Activated gamma-delta T cell treated with Interleukin-2 at 50 U/mL for 16 hours (primary cell): ENCODE data around the gene POU2F2.
A peak's percentile ranks its signal among the peaks of the same experiment; 100 is the strongest.
"Not testable (repeated sequence)": the region's sequence is repeated elsewhere in the genome, so short reads cannot be mapped to it uniquely, and the experiment has no call there.

Experiments used
- DNase-seq: peaks from one replicate; pipeline ENCODE4 v3.0.0-alpha.2; 2020

The POU2F2 gene

DNA sequence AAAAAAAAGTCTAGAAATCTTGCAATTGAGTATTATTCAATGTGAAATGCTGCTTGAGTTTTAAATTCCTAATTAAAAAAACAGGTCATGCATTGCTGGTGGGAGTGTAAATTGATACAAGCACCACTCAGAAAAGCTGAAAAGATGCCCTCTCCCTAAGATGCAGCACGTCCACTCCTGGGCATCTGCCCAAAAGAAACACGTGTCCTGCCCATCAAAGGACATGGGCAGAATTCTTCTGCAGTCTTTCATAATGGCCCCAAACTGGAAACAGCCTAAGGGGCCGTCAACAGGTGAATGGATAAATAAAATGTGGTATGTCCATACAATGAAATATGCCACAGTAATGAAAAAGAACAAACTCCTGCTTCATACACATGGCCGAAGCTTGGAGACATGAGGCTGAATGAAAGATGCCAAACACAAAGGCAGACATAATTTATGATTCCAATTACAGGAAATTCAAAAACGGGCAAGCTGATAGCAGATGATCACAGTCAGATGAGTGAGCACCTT lies 7.8 kb downstream of the POU2F2 start:
- no peak for DNase-seq

DNA sequence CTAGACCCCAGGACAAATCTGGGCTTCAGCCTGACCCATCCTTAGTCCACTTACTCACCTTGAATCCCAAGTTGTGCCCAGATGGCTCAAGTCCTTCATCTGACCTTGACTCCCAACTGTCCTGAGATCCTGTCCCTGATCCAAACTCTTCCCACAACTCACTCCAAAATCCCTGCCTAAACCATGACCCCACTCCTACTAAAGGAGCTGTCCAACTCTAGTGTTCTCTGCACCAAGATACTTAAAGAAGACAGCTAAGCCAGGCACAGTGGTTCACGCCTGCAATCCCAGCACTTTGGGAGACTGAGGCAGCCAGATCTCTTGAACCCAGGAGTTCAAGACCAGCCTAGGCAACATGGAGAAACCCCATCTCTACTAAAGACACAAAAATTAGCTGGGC lies 8.5 kb downstream of the POU2F2 start:
- DNase-seq, result no peak

DNA sequence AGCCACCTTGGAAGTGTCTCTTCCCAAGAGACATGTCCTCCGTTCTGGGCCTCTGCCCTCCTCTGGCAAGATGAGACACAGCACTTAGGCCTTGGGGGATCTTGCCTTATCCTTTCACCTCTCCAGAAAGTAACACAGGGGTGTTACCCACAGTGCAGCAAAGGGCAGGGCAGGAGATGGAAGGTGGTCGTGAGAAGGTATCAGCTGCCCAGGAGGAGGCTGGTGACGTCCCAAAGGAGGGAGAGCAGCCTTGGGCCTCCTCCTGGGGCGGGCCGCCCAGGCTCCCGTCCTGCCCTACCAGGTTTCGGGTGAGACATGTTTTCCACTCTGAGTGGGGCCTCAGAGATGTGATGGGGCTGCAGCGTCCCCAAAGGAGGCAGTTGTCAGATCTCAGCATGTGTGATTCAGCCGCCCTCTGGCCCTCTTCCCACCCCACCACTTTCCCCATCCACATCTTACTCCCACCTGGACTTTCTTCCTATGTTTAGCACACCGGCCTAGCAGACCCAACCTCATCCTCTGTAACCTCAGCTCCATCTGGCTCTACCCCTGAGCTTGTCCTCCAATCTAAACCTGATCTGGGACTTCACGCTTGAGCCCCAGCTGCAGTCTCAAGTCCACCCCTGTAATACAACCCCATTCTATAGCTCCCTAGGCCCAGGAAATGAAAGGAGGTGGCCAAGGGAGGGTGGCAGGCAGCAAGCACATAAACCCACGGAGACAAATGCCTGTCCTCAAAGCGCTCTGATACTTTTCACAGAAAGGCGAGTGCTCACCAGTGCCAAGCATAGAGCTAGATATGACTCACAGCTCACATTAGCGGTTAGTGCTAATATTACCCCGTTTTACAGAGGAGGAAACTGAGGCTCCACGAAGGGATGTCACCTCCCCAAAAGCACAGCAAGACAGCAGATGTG lies 9.3 kb downstream of the POU2F2 start:
- DNase-seq, result no peak

DNA sequence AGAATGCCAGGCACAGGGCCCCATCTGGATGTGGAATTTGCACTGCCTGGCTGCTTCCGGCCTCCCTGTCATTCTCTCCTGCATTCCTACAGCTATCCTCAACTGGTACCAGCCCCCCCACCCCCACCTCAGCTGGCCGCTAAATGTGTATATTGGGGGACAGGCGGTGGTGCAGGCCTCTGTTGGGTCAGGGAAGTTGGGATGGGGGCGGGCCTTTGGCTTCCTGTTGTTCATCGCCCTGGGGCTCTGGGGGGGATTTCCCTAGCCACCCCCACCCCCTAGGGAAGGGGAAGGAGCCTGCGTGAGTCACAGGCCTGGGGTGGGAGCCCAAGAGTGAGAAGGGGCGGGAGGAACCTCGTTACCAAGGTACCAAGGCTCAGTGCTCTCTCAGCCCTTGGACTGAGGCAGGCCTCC lies 10.6 kb downstream of the POU2F2 start:
- DNase-seq, result peak; percentile 73

DNA sequence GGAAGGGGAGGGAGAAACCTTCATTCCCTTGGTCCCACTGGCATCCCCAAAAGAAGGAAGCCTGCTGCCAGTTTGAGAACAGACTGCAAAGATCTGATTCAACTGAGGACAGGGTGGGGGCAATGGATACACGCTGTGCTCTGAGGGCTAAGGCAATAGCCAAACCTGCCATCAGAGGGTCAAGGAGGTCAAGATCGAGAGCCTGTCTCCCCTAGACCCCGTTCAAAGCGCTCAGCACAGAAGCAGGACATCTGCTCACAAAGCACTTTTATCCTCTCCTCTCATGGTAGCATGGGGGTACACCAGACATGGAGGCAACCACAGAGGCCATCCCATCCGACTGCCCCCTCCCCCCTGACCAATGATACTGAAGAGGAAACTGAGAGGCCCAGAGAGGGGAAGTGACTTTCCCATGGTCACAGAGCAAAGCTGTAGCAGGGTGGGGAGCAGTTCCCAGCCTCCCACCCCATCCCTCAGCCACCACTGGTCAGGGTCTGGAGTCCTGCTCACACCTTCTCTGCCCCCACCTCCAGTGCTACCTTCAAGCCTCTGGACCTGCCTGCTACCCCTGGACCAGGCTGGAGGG lies 11.1 kb downstream of the POU2F2 start:
- DNase-seq, result no peak

DNA sequence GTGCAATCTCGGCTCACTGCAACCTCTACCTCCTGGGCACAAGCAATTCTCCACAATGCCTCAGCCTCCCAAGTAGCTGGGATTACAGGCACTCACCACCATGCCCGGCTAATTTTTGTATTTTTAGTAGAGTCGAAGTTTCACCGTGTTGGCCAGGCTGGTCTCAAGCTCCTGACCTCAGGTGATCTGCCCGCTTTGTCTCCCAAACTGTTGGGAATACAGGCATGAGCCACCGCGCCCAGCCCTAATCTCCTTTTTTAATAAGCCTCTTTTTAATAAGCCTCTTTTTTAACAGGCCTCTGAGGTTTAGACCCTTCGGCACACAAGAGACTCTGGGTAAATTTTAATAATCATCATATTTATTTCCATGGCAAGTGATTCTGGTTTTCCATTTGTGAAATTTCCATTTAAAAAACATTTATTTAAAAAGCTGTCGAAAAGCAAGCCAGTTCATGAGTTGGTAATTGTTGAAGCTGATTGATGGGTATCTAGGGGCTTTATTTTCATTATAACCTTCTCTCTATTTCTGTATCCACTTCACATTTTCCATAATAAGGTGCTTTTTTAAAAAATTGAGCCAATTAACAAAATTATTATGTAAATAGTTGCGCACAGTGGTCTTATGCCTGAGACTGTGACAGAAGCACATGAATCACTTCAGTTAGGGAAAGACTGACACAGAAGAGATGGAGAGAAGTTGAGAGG lies 11.8 kb downstream of the POU2F2 start:
- no peak for DNase-seq

DNA sequence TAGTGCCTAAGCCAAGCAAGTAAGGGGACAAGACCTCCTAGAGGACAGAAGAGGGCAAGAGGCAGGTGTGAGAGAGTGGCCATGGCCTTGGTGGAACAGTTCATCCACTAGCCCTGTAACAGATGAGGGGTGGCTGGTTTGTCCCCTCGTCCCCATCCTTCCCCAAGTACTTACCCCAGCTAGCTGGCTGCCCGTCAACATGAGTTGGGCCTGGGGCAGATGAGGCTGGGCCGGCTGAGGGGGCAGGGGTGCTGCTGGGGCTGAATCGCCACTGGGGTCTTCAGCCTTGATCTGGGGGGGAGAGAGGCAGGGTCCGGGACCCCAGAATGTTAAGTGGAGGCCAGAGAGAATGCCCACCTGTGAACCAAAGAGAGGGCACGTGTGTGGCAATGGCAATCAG lies 15.2 kb downstream of the POU2F2 start:
- DNase-seq, result no peak

DNA sequence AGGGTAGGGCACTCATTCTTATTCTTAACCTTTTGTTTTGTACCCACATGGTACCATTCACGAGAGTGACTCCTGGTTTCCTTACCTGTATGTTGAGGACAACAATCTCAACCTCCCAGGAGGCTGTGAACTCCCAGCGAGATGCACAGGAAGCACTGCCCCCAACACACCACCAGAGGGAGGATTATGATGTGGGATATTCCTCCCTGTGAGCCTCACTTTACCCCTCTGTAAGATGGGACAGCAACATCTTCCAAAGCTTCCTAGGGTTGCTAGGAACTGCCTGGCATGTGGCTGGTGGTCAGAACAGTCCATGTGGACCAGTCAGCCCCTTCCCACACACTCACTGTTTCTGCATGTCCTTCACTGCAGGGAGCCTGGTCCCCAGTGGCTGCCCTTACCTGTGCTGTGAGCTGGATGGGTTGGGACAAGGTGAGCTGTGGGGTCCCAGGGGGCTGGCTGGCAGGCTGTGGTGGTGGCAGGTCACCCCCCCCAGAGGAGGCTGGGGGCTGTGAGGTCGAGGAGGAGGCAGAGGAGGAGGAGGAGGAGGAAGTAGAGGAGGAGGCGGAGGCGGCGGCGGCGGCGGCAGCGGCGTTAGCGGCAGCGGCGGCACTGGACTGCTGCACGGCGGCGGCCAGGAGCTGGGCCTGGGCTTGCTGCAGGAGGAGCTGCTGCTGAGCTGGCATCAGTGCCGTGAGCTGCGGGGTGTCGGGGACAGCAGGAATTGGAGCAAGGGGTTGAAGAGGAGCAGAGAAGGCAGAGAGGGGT lies 15.8 kb downstream of the POU2F2 start:
- no peak for DNase-seq

DNA sequence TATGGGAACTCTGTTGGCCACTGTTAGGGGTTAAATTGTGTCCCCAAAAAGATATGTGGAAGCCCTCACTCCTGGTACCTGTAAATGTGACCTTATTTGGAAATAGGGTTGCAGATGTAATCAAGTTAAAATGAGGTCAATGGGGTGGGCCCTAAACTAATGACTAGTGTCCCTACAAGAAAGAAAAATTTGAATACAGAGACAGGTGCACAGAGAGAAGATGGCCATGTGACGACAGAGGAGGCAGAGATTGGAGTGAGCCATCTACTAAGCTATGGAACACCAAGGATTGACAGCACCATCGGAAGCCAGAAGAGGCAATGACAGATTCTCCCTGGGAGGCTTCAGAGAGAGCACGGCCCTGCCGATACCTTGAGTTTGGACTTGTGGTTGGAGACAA lies 16.5 kb downstream of the POU2F2 start:
- DNase-seq, result no peak

DNA sequence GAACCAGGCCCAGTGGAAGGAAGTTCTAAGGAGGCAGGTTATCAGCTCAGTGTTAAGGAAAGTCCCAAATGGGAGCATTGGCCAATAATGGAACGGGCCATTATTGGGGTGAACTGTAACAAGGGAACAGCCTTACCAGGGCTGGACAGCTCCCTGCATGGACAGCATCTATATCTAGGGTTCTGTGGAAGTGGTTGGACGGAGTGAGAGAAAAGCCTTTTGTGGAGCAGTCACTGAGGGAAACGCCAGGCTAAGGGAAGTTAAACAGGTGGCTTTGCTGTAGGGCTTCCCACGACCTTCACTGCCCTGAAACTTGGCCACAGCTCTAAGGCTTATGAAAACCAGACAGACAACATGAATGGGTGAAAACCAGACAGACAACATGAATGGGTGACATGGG lies 17.0 kb downstream of the POU2F2 start:
- DNase-seq, result no peak

DNA sequence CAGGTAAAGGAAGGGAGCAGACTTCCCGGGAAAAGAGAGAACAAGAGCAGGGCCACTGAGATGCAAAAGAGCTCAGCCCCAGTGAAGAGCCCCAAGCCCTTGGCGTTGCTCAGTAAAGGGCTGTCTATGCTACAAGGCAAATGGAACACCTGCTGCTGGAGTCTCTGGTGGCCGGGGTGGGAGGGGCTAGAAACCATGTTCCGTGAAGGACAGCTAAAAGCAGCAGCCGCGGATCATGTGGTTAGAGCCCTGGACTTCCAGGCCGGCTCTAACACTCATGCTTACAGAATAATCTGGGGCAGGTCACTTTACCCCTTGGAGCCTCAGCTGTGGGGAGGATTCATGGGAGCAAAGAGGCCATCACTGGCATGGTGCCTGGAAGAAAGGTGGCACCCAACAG lies 17.8 kb downstream of the POU2F2 start:
- no peak for DNase-seq

DNA sequence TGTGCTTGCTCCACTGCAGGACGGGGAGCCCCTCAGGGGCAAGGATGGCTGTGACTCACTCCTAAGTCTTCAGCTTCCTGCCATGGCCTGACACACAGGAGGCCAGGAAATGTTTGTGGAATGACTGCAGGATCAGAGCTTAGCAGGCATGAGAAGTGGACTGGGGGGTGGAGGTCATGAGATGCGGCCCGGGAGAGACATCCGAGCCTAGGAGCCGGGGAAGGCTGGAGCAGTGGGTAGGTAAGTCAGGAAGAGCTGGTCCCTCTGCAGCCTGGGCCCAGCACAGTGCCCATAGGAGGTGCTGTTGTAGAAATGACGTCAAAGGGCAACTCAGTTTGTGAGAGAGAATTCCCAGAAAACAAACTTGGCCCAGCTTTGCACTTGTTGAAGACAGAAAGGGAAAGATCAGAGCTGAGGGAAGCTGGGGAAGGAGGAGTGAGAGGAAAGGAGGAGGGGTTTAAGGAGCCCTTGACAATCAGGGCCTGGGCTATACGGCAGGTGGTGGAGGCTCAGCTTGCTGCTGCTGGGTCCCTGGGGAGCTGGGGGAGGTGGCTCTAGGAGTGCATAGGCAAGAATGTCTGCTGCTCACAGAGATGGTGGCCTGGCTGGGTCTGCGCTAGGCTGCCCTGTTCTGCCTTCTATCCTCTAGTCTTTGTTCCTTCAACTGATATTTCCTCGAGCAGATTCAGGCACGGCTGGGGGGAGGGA lies 18.5 kb downstream of the POU2F2 start:
- no peak for DNase-seq

DNA sequence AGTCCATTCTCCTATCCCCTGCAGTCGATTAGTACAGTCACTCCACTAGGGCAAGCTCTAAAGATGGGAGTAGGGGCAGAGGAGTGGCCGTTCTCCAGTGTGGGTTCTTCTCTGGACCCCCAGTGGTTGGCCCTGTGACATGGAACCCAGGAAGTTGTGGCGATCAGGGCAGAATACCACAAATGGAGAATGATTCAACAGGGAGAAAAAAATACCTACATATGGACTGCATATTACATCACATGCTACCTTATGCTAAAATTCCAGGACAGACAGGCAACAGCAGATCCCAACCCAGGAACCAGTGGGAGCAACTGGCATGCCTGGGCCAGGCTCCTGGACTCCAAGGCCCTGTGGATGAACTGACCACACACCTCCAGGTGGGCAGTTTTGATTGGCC lies 20.4 kb downstream of the POU2F2 start:
- no peak for DNase-seq

DNA sequence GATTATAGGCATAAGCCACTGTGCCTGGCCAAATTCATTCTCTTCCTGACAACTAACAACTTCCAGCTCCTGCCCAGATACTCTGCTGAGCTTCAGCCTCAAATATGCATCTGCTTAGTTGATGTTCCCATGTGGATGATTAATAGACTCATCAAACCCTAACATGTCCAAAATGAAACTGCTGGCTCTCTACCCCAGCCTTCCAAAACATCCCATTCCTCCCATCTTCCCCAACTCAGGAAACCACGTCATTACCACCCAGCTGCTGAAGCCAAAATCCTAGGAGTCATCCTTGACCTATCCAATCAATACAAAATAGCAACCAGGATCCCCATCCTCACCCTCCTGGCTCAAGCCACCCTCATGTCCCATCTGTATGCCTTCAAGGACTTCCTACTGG lies 20.9 kb downstream of the POU2F2 start:
- DNase-seq, result no peak

DNA sequence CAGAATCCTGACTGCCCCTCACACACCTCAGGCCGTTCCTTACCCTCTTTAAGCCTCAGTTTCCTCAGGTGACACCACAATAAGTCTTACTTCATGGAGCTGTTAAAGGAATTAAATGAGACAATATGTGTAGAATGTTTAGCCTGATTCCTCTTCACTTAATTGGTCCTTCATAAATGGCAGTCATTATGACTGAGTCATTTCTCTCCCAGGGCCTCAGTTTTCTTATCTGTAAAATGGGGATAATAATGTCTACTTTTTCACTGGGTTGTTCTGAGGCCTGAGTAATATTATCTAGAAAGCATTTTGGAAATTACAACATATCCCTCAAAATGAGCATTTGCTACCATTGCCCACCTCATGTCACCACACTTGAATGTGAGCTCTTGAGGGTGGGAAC lies 21.6 kb downstream of the POU2F2 start:
- no peak for DNase-seq

DNA sequence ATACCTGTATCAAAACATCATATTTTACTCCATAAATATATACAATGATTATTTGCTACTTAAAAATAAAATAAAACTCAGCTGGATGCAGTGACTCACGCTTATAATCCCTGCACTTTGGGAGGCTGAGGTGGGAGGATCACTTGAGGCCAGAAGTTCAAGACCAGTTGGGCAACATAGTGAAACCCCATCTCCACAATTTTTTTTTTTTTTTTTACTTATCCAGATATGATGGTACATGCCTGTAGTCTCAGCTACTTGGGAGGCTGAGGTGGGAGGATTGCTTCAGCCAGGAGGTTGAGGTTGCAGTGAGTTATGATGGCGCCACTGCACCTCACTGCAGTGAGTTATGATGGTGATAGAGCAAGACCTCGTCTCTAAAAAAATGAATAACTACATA lies 22.4 kb downstream of the POU2F2 start:
- DNase-seq, result no peak

DNA sequence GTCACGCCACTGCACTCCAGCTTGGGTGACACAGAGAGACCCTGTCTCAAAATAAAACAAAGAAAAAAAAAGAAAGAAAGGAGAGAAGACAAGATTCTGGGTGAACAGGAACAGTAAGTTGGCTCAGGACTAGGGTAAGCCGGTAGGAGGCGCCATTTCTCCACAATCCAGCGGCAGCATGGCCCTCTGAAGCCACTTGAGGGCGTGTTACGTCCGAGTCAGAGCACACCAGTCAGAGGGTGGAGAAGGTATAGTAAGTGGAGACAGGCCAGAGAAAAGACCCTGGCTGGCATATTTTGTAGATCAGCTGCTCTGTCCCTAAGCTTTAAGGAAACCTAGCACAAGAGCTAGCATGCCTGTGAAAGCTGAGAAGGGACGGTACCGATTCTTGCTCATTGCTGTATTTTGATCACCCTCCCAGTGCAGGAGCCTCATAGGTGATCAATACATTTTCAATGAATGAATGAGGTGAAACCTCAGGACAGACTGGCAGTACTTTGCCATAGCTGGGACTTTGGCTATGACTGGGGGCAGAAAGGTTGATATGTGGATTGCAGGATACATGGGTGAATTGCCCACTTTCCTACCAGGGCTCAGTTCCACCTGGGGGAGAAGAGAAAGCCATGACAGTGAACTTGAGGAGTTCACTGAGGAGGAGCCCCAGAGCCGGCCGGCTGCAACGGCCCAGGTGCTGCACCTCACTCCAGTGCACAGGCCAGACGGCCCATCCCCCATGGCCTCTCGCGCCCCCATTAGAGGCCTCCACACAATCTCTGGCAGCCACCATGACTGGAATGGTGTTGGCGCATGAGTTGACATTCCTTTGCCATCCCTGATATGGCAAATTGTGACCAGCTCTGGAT lies 23.5 kb downstream of the POU2F2 start:
- peak; percentile 92 for DNase-seq

DNA sequence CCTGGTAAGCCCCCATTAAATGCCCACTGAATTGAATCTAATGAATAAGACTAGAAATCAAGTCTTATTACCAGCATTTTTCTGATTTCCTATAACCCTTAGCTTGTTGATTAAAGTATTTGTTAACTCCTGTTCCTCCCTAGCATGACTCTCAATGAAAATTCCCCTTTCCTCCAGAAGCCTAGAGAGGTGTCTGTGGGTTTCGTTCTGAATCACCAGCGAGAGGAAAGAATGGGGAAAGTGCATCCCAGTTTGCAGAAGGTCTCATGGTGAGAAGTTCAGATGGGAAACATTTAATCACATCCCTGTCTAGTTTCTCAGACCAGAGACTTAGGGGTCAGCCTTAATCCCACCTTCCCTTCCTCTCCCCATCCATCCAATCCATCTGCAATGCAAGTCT lies 26.9 kb downstream of the POU2F2 start:
- no peak for DNase-seq

DNA sequence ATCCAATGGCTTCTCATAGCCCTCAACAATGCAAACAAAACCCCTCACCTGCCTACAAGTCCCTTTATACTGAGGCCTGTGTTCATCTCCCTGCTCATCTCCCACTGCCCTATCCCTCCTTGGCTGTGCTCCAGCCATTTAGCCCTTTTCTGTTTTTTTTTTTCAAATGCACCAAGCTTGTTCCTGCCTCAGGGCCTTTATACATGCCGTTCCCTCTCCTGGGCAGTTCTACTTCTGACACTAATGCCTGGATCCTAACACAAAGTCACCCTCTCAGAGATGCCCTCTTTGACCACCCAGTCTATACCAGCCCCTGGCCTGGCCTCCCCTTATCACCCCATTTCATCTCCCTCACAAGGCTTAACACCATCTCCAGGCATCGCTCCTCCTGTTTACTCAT lies 29.4 kb downstream of the POU2F2 start:
- no peak for DNase-seq

DNA sequence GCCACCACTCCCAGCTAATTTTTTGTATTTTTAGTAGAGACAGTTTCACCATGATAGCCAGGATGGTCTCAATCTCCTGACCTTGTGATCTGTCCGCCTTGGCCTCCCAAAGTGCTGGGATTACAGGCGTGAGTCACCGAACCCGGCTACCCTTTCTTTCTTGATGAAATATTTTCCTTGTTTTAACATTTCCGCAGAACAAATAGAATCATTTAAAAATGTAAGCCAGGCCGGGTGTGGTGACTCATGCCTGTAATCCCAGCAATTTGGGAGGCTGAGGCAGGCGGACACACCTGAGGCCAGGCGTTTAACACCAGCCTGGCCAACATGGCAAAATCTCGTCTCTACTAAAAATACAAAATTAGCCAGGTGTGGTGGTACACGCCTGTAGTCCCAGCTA lies 32.0 kb downstream of the POU2F2 start:
- not testable (repeated sequence) for DNase-seq

DNA sequence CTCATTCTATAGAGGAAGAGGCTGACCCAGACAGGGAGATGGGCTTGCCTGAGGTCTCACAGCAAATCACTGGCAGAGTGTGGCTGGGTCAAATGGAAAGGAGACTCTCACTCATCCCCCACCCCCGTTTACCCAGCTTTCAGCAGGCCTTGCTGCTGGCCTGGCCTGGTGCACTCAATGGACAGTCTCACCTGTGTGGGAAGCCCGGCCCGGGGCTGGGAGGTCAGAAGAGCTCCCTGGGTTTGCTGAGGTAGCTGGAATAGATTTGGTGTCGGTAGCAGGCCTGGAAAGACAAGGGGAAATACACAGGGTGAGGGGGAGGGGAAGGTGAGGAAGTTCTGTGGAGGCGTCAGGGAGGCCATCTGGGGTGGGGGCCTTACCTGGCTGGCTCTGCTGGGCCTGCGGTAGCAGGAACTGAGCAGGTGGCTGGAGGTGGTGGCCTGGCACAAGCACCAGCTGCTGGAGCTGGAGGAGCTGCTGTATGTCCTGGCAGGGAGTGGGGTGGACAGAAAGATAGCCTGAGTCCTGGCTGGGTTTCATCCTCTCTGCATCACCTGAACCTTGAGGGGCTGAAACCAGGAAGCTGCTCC lies 32.8 kb downstream of the POU2F2 start:
- DNase-seq, result no peak
